ENCODE results near the gene SLC12A4. TPM values are rescaled to one million over a fixed set of nuclear protein-coding genes. Genes with fewer than 3 reads are reported as not detected.

The SLC12A4 gene
- total RNA-seq: 38.9 and 78.6 TPM in 2 replicates

DNA sequence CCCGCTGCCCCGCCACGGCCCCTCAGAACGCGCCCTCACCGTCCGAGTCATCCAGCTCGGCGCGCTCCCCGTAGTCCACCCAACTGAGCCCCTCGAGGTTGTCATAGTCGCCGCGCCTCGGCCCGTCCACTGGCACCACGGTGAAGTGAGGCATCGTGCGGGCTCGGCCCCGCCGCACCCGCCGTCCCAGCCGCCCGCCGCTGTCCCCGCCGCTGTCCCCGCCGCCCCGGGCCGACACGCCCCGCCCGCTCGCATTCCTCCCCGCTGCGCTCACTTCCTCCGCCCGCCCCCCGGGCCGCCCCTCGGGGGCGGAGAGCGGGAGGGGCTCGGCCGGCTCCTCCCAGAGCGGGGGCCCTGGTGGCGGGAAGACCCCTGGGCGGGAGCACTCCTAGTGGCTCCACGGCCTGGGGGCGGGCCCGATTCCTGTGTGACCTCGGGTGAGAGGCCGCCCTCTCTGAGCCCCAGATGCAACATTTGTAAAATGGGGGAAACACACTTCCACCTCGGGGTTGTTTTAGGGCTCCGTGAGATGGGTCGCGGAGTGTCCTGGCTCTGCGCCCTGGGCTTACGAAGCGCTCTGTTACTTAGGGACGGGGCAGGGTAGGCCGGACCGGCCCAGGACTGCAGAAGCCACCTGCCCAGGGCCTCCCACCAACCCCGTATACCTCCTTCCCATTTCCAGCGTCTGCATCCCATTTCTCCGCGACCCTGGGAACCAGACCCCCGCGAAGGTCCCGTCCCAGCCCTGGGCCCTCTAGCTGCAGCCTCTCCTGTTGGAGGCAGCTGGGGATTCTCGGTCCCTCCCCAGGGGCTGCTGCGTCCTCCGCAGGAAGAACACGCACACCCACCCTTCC, at the start of gene SLC12A4:
Gene SLC12A4 (minus strand): TSS at position 238 of the 854 bp plus-strand sequence. CDS start 84 bp downstream, at position 154.

GRCh38 chr16:68015681-68016080, 47.2 kb upstream of the SLC12A4 start, which contains the start of gene DPEP2NB:
Gene DPEP2NB (minus strand): TSS chr16:68015911. CDS start chr16:68015770, 141 bp downstream.

GRCh38 chr16:67998779-67999688, 30.6 kb upstream of the SLC12A4 start, which contains the start of gene DPEP2:
Gene DPEP2 (minus strand): TSS chr16:67999484. CDS start chr16:67993212, 6,272 bp downstream.

GRCh38 chr16:67979955-67980678, 11.7 kb upstream of the SLC12A4 start, which contains the start of gene DPEP3:
Gene DPEP3 (minus strand): TSS chr16:67980499. CDS start chr16:67980380, 119 bp downstream.

GRCh38 chr16:67943619-67944504, 24.6 kb downstream of the SLC12A4 start, which contains the start of gene LCAT:
Gene LCAT (minus strand): TSS chr16:67944120. CDS start chr16:67944101, 19 bp downstream.

DNA sequence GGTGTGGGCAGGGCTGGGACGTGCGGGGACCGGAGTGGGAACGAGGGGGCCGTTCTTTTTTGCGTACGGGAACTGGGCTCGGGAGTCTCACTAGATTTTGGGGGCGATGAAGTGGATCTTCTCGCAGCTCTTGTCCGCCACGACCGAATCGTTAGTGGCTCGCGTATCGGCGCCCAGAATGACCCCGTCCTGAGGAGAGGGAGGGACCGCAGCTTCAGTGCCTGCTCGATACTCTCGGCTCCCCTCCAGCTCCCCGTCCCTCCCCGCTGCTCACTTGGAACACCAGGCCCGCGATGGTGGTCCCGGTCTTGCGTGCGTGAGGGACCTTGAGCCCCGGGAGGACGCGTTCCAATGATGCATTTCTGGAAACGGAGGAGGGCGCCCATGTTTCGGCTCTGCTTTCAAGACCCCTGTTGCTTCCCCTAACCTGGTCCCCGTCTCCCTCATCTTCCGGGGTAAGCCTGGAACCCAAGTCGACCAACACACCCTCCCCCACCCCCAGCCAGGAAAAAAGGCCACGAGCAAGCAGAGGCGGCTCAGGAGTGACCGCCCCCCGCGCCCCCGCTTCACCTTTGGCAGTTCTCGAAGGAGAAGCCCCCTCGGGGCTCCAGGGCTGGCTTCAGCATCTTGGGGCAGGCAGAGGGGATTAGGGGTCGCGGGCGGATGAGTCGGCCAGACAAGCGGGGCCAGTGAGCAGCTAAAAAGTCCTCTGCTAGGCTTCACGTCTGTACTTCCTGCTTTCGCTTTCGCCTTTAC, 32.1 kb downstream of the SLC12A4 start, which contains the start of gene PSMB10:
Gene PSMB10 (minus strand): TSS at position 727 of the 756 bp plus-strand sequence. CDS start 101 bp downstream, at position 626.

GRCh38 chr16:67931712-67932461, 36.5 kb downstream of the SLC12A4 start, which contains the start of gene CTRL:
Gene CTRL (minus strand): TSS chr16:67931862. CDS start chr16:67931852, 10 bp downstream.

Other genes starting within 250 kb of the SLC12A4 start
- 14.3 and 16.0 TPM in 2 replicates for gene GFOD2, start 249.3 kb downstream of the SLC12A4 start, total RNA-seq
- 8.0 and 9.5 TPM in 2 replicates for gene RANBP10, start 162.1 kb downstream of the SLC12A4 start, total RNA-seq
- 0.81 and 1.4 TPM in 2 replicates for gene TSNAXIP1, start 161.7 kb downstream of the SLC12A4 start, total RNA-seq
- gene THAP11, start 126.3 kb downstream of the SLC12A4 start, total RNA-seq: 39.8 and 43.0 TPM in 2 replicates
- gene NUTF2, start 121.7 kb downstream of the SLC12A4 start, total RNA-seq: 417 and 499 TPM in 2 replicates
- gene CENPT, start 120.9 kb downstream of the SLC12A4 start, total RNA-seq: 28.9 and 40.6 TPM in 2 replicates
- gene EDC4, start 95.6 kb downstream of the SLC12A4 start, total RNA-seq: 57.9 and 71.7 TPM in 2 replicates
- gene NRN1L, start 83.8 kb downstream of the SLC12A4 start, total RNA-seq: 1.5 TPM in 1 of 2 replicates, not detected in the other
- gene PSKH1, start 75.4 kb downstream of the SLC12A4 start, total RNA-seq: 18.3 and 26.9 TPM in 2 replicates
- gene CTRL, start 36.8 kb downstream of the SLC12A4 start, total RNA-seq: 0.38 and 0.65 TPM in 2 replicates
- 57.0 and 80.2 TPM in 2 replicates for gene PSMB10, start 31.8 kb downstream of the SLC12A4 start, total RNA-seq
- gene LCAT, start 24.5 kb downstream of the SLC12A4 start, total RNA-seq: 6.5 and 11.4 TPM in 2 replicates
- gene DPEP3, start 11.9 kb upstream of the SLC12A4 start, total RNA-seq: not detected in 2 replicates
- not detected in 2 replicates for gene DPEP2, start 30.8 kb upstream of the SLC12A4 start, total RNA-seq
- gene DPEP2NB, start 47.3 kb upstream of the SLC12A4 start, total RNA-seq: not detected in 2 replicates
- 10.6 and 11.2 TPM in 2 replicates for gene DDX28, start 54.6 kb upstream of the SLC12A4 start, total RNA-seq
- gene DUS2, start 54.6 kb upstream of the SLC12A4 start, total RNA-seq: 17.7 and 22.5 TPM in 2 replicates
- 15.2 and 16.5 TPM in 2 replicates for gene NFATC3, start 116.7 kb upstream of the SLC12A4 start, total RNA-seq